ENCODE measurements around the gene ATXN1. TPM values are rescaled to one million over a fixed set of nuclear protein-coding genes. Genes with fewer than 3 reads are reported as not detected.

The ATXN1 gene
- total and polyA plus RNA-seq, 2 experiments from 2014 or later = 14.2 to 20.1 TPM

- WGBS, 2 experiments (ENCODE audit: low coverage in 1 of 2, low lambda C conversion rate in 2 of 2, missing lambda C conversion rate in 2 of 2) = 72 to 74% methylated on average over 4 to 6 of the region's 6 CpGs
- no peaks in the 10 kb centered on the region for H3K9me2 ChIP-seq (ENCODE audit: insufficient read depth)
- H3K36me3 ChIP-seq (ENCODE audit: low read depth) = no peaks in the 10 kb centered on the region
- no peak overlapping the region for H2AFZ ChIP-seq
- peak overlapping the region; percentile 83 for H3K27ac ChIP-seq
- H3K4me1 ChIP-seq (ENCODE audit: insufficient read depth) = peaks cover 15% of the 10 kb centered on the region
- H3K4me3 ChIP-seq = peak overlapping the region; percentile 36
- H3K79me2 ChIP-seq (ENCODE audit: insufficient read depth) = peaks cover 9% of the 10 kb centered on the region
- H3K4me2 ChIP-seq (ENCODE audit: unreplicated experiment) = peak overlapping the region; percentile 63
- H3F3A ChIP-seq (ENCODE audit: insufficient read depth) = peaks cover 8% of the 10 kb centered on the region; the same call in 1 of the 2 replicates
- in situ Hi-C loops (cut with MboI) = no loop called here
- H3K9me3 ChIP-seq (ENCODE audit: low read depth) = no peaks in the 10 kb centered on the region
- no peak for TF ChIP-seq EZH2phosphoT487 (IDR thresholded peaks at IDR 0.05; ENCODE audit: insufficient read depth, low read depth)
- TF ChIP-seq EZH2 (IDR thresholded peaks at IDR 0.05; ENCODE audit: insufficient read depth, poor library complexity, severe bottlenecking) = no peak
- peak overlapping the region; percentile 72 for H3K9ac ChIP-seq
- H4K20me1 ChIP-seq (ENCODE audit: insufficient read depth) = no peaks in the 10 kb centered on the region
- no peaks in the 10 kb centered on the region for H3K27me3 ChIP-seq (replicated peaks; ENCODE audit: insufficient read depth)
- DNase-seq = no peak
Measured at GRCh38 chr6:16421462-16421960, 339.7 kb downstream of the ATXN1 start.

- Histone ChIP-seq H4K20me1 (ENCODE audit: insufficient read depth) (no peaks in the 10 kb centered on the region), H3K4me1 (ENCODE audit: insufficient read depth) (peaks cover 15% of the 10 kb centered on the region), H3K9ac (peak overlapping the region; percentile 72), H3K4me3 (peak overlapping the region; percentile 36), H3K27me3 (replicated peaks; ENCODE audit: insufficient read depth) (no peaks in the 10 kb centered on the region), H3K9me2 (ENCODE audit: insufficient read depth) (no peaks in the 10 kb centered on the region), H3K27ac (peak overlapping the region; percentile 83), H3K36me3 (ENCODE audit: low read depth) (no peaks in the 10 kb centered on the region), H3K4me2 (ENCODE audit: unreplicated experiment) (peak overlapping the region; percentile 63), H3K9me3 (ENCODE audit: low read depth) (no peaks in the 10 kb centered on the region), H2AFZ (peak overlapping the region; percentile 6; the same call in 1 of the 2 replicates), H3F3A (ENCODE audit: insufficient read depth) (peaks cover 8% of the 10 kb centered on the region; the same call in 1 of the 2 replicates), H3K79me2 (ENCODE audit: insufficient read depth) (peaks cover 9% of the 10 kb centered on the region)
- in situ Hi-C loops (cut with MboI) = no loop called here
- TF ChIP-seq EZH2 (IDR thresholded peaks at IDR 0.05; ENCODE audit: insufficient read depth, poor library complexity, severe bottlenecking) (no peak), EZH2phosphoT487 (IDR thresholded peaks at IDR 0.05; ENCODE audit: insufficient read depth, low read depth) (no peak)
- WGBS, 2 experiments (ENCODE audit: low coverage in 1 of 2, low lambda C conversion rate in 2 of 2, missing lambda C conversion rate in 2 of 2) = 3 to 6% methylated on average over 7 of the region's 7 CpGs
- peak; percentile 90 for DNase-seq
Measured at GRCh38 chr6:16420715-16421461, 340.4 kb downstream of the ATXN1 start.

- H3K79me2 ChIP-seq (ENCODE audit: insufficient read depth) = peaks cover 9% of the 10 kb centered on the region
- H3F3A ChIP-seq (ENCODE audit: insufficient read depth) = peaks cover 8% of the 10 kb centered on the region; the same call in 1 of the 2 replicates
- H3K4me1 ChIP-seq (ENCODE audit: insufficient read depth) = peaks cover 15% of the 10 kb centered on the region
- no peaks in the 10 kb centered on the region for H4K20me1 ChIP-seq (ENCODE audit: insufficient read depth)
- no peaks in the 10 kb centered on the region for H3K9me2 ChIP-seq (ENCODE audit: insufficient read depth)
- 34 to 47% methylated on average over 2 of the region's 2 CpGs for WGBS, 2 experiments (ENCODE audit: low coverage in 1 of 2, low lambda C conversion rate in 2 of 2, missing lambda C conversion rate in 2 of 2)
- H3K9ac ChIP-seq = peak overlapping the region; percentile 72
- TF ChIP-seq EZH2 (IDR thresholded peaks at IDR 0.05; ENCODE audit: insufficient read depth, poor library complexity, severe bottlenecking) (no peak), EZH2phosphoT487 (IDR thresholded peaks at IDR 0.05; ENCODE audit: insufficient read depth, low read depth) (no peak)
- H3K9me3 ChIP-seq (ENCODE audit: low read depth) = no peaks in the 10 kb centered on the region
- no peaks in the 10 kb centered on the region for H3K36me3 ChIP-seq (ENCODE audit: low read depth)
- H3K4me3 ChIP-seq = peak overlapping the region; percentile 36
- peak overlapping the region; percentile 6; the same call in 1 of the 2 replicates for H2AFZ ChIP-seq
- H3K27ac ChIP-seq = peak overlapping the region; percentile 83
- no peak for DNase-seq
- peak overlapping the region; percentile 63 for H3K4me2 ChIP-seq (ENCODE audit: unreplicated experiment)
- H3K27me3 ChIP-seq (replicated peaks; ENCODE audit: insufficient read depth) = no peaks in the 10 kb centered on the region
- in situ Hi-C loops (cut with MboI) = no loop called here
Measured at GRCh38 chr6:16420337-16420714, 340.9 kb downstream of the ATXN1 start.

- H3K4me3 ChIP-seq = no peak overlapping the region
- WGBS, 2 experiments (ENCODE audit: low coverage in 1 of 2, low lambda C conversion rate in 2 of 2, missing lambda C conversion rate in 2 of 2) = 94 to 98% methylated on average over 10 of the region's 10 CpGs
- H4K20me1 ChIP-seq (ENCODE audit: insufficient read depth) = no peaks in the 10 kb centered on the region
- TF ChIP-seq EZH2 (IDR thresholded peaks at IDR 0.05; ENCODE audit: insufficient read depth, poor library complexity, severe bottlenecking) (no peak), EZH2phosphoT487 (IDR thresholded peaks at IDR 0.05; ENCODE audit: insufficient read depth, low read depth) (no peak)
- peak overlapping the region; percentile 83; the same call in 1 of the 2 replicates for H3K27ac ChIP-seq
- H3K79me2 ChIP-seq (ENCODE audit: insufficient read depth) = peaks cover 9% of the 10 kb centered on the region
- no peak for DNase-seq
- peak overlapping the region; percentile 63 for H3K4me2 ChIP-seq (ENCODE audit: unreplicated experiment)
- no peaks in the 10 kb centered on the region for H3K9me3 ChIP-seq (ENCODE audit: low read depth)
- H3K36me3 ChIP-seq (ENCODE audit: low read depth) = no peaks in the 10 kb centered on the region
- H2AFZ ChIP-seq = no peak overlapping the region
- H3F3A ChIP-seq (ENCODE audit: insufficient read depth) = peaks cover 8% of the 10 kb centered on the region; the same call in 1 of the 2 replicates
- H3K27me3 ChIP-seq (replicated peaks; ENCODE audit: insufficient read depth) = no peaks in the 10 kb centered on the region
- in situ Hi-C loops (cut with MboI) = no loop called here
- H3K9ac ChIP-seq = peak overlapping the region; percentile 72
- H3K4me1 ChIP-seq (ENCODE audit: insufficient read depth) = peaks cover 17% of the 10 kb centered on the region
- H3K9me2 ChIP-seq (ENCODE audit: insufficient read depth) = no peaks in the 10 kb centered on the region
Measured at GRCh38 chr6:16419636-16420336, 341.5 kb downstream of the ATXN1 start.

Measured in GM23248 (cell line).